Dedifferentiated amniotic fluid mesenchymal stem cell (primary cell): ENCODE results near the gene CDS1.
"Not testable (repeated sequence)": the region's sequence is repeated elsewhere in the genome, so short reads cannot be mapped to it uniquely, and the experiment has no call there.

ENCODE experiments used
- DNase-seq: peaks from one replicate; pipeline ENCODE4 v3.0.0-alpha.2; 2016; ENCODE audit errors: extremely low spot score

Gene CDS1

GRCh38 chr4:84611531-84611930 lies 28.6 kb downstream of the CDS1 start:
- no peak for DNase-seq

GRCh38 chr4:84614891-84615290 lies 32.0 kb downstream of the CDS1 start:
- no peak for DNase-seq

DNA sequence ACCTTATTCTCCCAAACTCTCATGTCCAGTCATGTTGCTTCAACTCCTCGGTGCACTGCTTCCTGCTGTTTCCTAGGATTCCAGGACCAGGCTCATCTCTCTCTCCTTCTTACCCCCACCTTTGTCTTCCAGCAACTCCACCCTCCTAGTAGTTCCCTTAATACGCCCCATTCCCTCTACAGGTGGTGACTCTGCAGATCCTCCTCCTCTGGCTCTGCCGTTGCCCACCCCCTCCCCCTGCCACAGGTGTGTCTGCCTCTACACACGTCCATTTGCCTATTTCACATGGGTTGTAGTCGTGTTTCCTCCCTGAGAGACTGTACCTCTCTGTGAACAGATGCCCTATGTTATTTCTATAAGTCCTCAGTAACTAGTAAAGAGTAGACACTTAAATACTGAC lies 32.4 kb downstream of the CDS1 start:
- no peak for DNase-seq

DNA sequence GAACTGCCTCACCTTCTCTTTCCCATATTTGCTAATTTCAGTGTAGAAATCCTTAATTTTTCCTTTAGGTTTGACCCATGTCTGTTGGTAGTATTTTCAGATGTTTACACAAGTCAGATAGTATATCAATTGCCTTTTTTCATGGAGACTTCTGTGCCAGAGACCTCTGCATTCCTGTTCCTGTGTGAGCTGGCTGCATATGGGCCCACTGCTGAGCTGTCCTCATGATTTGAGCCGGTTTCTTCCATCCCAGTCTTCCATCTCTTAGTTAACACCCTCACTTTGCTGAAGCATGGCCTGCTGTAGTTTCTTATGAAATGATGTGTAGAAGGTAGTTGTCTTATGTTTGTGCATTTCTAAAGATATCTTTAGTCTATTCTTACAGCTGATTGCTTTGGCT lies 40.0 kb downstream of the CDS1 start:
- no peak for DNase-seq

- no peak for DNase-seq
Observed at GRCh38 chr4:84623661-84624060, 40.7 kb downstream of the CDS1 start.

GRCh38 chr4:84626673-84627072 lies 43.7 kb downstream of the CDS1 start:
- DNase-seq: no peak

GRCh38 chr4:84631573-84631972 lies 48.6 kb downstream of the CDS1 start:
- no peak for DNase-seq

- peak; percentile 56 for DNase-seq
Observed at GRCh38 chr4:84632092-84632491, 49.2 kb downstream of the CDS1 start.

GRCh38 chr4:84634961-84635360 lies 52.0 kb downstream of the CDS1 start:
- no peak for DNase-seq

DNA sequence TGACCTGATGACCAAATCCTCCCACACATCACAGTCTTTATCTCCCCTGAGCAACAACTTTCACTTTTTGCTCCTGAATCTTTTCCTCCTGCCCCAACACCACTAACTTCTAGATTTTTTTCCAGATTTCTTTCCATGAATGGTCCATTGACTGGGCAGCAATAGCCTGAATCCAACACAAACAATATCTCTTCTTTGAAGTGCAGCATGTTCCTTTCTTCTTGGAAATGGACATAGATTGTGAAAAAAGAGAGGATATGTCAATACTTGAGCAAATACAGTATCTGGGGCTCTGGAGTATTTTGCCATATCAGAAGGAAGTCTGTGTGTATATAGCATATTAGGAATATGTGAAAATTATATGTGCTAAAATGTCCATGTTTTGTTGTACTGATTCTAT lies 55.2 kb downstream of the CDS1 start:
- DNase-seq: no peak

DNA sequence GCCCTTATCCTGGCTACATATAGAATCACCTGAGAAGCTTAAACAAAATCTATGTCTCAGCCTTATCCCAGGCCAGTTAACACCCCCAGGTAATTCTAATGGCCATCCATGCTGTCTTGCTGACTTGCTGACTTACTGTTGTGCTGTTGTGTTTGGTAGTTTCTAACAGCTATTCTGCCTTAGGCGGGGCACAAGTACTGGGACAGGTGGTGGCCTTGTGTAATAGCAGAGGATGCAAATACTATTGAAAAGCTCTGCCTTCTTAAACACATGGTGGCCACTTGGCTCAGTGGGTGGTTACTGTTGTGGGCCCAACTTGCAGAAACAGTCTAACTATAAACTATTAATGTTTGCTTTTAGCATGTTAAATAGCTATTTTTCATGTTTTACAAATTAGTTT lies 56.2 kb downstream of the CDS1 start:
- no peak for DNase-seq

GRCh38 chr4:84644087-84644486 lies 61.2 kb downstream of the CDS1 start:
- DNase-seq: no peak

GRCh38 chr4:84647312-84647884 lies 64.5 kb downstream of the CDS1 start:
- DNase-seq: no peak

DNA sequence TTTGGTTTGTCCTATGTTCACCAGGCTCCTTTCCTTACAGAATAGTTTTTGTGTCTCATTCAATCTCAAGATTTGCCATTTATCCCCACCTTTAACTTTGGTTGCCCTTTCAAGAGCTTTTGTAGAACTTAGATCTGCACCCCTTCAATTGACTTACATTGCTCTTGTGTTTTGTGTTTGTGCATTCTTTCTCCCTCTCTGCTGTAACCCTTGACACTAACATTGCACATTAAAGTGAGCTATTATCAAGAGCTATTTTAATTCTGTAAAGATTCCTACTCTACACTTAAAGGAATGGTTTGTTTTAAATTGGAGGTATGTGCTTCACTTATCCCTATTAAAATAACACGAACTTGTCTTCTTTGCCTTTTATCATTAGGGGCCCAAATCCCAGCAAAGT lies 65.3 kb downstream of the CDS1 start:
- DNase-seq: no peak

DNA sequence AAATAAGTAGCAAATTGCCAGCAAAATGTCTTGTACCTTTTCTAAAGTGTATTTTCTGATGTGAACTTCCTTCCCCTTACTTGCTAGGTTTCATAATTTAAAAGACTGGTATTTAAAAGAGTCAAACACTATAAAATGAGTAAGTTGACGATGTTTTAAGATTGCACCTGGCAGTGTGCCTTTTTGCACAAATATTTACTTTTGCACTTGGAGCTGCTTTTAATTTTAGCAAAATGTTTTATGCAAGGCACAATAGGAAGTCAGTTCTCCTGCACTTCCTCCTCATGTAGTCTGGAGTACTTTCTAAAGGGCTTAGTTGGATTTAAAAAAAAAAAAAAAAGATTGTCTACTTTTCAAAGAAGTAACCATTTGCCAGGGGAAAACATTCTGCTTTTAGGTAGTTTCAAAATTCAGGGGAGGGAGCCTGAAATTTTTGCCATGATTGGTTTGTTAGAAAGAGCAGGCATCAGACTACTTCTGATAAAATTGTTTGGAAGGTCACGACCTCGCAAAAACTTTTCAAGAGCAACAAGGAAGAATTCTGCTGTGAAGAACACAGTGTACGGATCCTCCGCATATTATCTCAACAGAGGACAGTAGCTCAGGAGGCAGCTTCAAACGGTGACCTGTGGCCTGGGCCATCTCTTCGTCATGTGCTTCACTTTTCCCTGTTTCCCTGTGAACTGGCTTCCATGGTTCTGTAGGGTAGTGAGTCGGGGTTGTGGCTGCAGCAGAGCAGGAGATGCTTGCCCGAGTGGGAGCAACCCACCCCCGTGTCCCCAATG lies 66.1 kb downstream of the CDS1 start:
- DNase-seq: no peak

GRCh38 chr4:84651499-84651898 lies 68.6 kb downstream of the CDS1 start:
- no peak for DNase-seq

- no peak for DNase-seq
Observed at GRCh38 chr4:84652478-84652877, 69.6 kb downstream of the CDS1 start.

DNA sequence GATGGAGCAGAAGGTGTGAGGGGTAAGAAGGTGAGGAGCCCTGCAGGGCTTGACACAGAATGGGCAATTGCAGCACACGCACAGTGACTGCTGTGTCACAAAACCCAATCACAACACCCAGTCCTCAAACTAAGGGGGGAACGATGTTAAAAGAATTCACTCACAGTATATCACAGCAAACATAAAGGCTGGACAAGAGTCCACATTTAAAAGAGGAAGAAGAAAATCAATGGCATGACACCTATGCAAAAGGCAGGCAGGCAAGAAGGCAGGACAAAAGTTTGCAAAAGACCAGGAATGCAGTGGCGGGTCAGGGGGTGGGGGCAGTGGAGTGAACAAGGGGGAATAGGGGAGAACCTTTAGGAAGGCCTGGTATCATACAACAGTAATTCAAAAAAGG lies 77.7 kb downstream of the CDS1 start:
- no peak for DNase-seq

DNA sequence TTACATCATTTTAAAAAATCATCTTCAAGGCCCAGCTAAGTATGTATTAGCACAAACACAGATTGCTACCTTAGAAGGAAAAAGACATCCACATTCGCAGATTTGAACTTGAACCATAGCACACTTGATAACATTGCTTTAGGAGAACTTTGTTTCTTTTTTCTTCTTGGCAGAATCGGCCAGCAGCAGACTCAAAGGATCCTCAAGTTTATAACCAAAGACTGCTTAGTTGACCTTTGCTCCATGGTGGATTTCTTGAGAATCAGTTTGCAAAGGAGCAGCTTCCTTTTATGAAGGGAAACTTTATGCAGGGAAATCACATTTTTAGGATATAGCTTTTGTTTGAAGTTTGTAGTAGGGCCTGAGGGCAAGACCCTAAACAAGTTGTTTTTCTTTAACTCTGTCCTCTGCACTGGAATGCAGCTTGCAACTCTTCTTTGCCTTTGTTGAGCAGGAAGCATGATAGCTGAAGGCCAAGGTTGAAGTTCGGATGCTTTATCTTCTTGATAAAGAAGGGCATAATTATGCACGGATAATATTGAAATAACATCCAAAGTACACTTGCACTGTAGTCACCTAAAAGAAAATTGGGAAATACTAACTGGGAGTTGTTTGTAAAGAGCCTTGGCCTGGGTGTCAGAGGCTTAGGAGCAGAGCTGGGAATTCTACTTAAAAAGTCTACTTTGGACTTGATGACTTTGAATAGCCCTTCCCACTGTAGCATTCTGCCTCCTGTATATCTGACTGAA lies 78.4 kb downstream of the CDS1 start:
- DNase-seq: no peak

DNA sequence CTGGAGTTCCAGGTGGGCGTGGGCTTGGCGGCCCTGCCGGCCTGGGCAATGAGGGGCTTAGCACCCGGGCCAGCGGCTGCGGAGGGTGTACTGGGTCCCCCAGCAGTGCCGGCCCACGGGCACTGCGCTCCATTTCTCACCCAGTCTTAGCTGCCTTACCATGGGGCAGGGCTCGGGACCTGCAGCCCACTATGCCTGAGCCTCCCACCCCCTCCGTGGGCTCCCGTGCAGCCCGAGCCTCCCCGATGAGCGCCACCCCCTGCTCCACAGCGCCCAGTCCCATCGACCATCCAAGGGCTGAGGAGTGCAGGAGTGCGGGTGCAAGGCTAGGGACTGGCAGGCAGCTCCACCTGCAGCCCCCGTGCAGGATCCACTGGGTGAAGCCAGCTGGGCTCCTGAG lies 81.8 kb downstream of the CDS1 start:
- not testable (repeated sequence) for DNase-seq

- no peak for DNase-seq
Observed at GRCh38 chr4:84666439-84666838, 83.5 kb downstream of the CDS1 start.

- no peak for DNase-seq
Observed at GRCh38 chr4:84669201-84669600, 86.3 kb downstream of the CDS1 start.

DNA sequence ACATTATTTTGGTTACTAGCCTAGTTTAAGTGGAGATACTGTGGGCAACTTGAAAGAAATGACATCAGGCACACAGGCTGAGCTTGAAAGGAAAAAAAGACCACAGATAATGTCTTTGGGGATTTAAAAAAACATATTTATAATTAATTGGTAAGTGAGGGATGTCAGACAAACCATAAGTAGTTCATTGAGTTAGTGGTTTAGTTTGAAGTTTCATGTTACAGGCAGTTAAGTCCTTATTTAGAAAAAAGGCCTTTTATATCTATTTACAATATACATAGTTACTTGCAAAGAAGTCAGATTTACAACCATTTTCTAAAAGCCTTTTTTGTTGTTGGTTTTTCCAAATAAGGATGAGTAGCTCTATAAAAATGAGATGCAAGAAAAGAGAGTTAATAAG lies 89.2 kb downstream of the CDS1 start:
- DNase-seq: no peak
